Panc1 (cell line): ENCODE results near the gene LMO3. TPM values are rescaled to one million over a fixed set of nuclear protein-coding genes. Genes with fewer than 3 reads are reported as not detected.

Experiments
- ATAC-seq: fragments of 200-7000 bp; cut with Tn5 transposase; 2 replicates; pipeline ENCODE4 v1.9.1; 2020; ENCODE audit warnings: mild to moderate bottlenecking, moderate library complexity
- BruUV-seq: library from RNA; stranded (reverse); fragments of 400-500 nt; replicated peaks from 2 replicates; lab custom pipeline; 2021; lab: Mats Ljungman, UMichigan
- CTCF ChIA-PET: fragments of 300-600 bp; sonication (Branson Sonifier 250); formaldehyde crosslinking; loops from one replicate; lab custom pipeline; 2022; ENCODE audit warnings: antibody characterized with exemption; lab: Charles Lee
- POLR2A ChIA-PET: fragments of 300-600 bp; sonication (Branson Sonifier 250); formaldehyde crosslinking; loops from one replicate; lab custom pipeline; 2022; ENCODE audit warnings: antibody characterized with exemption; lab: Charles Lee
- DNase-seq: peaks from one replicate; pipeline ENCODE4 v3.0.0-alpha.2; 2010; ENCODE audit warnings: low read depth, low spot score
- H3K27ac ChIP-seq: 2 replicates; pipeline ENCODE4 v1.5.1; 2011; ENCODE audit warnings: mild to moderate bottlenecking, low read length, inconsistent platforms
- H3K27me3 ChIP-seq: fragments of 200-500 bp; sonication (Bioruptor generic); 2 replicates; pipeline ENCODE4 v1.6.0; 2014; ENCODE audit warnings: low read length, inconsistent platforms; ENCODE audit not compliant: control insufficient read depth, insufficient read depth
- H3K36me3 ChIP-seq: fragments of 200-500 bp; sonication (Bioruptor generic); 2 replicates; pipeline ENCODE4 v1.5.1; 2014; ENCODE audit warnings: inconsistent platforms, mild to moderate bottlenecking, low read length, moderate library complexity; ENCODE audit not compliant: control insufficient read depth, insufficient read depth
- H3K4me1 ChIP-seq: 2 replicates; pipeline ENCODE4 v1.5.1; 2011; ENCODE audit warnings: inconsistent platforms, mild to moderate bottlenecking, low read length, moderate library complexity; ENCODE audit not compliant: control insufficient read depth, insufficient read depth
- H3K4me3 ChIP-seq, 2 experiments: 2 replicates each; pipeline ENCODE4 v1.5.1; 2011 to 2012; ENCODE audit warnings: low read depth in 2 of 2, low read length in 2 of 2, mild to moderate bottlenecking in 2 of 2, inconsistent platforms in 1 of 2, moderate library complexity in 1 of 2
- H3K9me3 ChIP-seq: fragments of 200-500 bp; sonication (Bioruptor generic); 2 replicates; pipeline ENCODE4 v1.5.1; 2014; ENCODE audit warnings: low read depth, mild to moderate bottlenecking, inconsistent platforms, low read length, moderate library complexity; ENCODE audit not compliant: control insufficient read depth, insufficient read depth
- CTCF ChIP-seq: fragments of 450-650 bp; IDR thresholded peaks from 2 replicates; pipeline ENCODE4 v1.5.1; 2017; ENCODE audit warnings: mild to moderate bottlenecking
- POLR2AphosphoS5 ChIP-seq: IDR thresholded peaks from 2 replicates; pipeline ENCODE4 v1.6.1; 2012; ENCODE audit warnings: mild to moderate bottlenecking, low read depth, low read length, moderate library complexity
- REST ChIP-seq, 2 experiments: IDR thresholded peaks; 2 replicates each; pipeline ENCODE4 v1.6.1; 2011 to 2012; ENCODE audit warnings: low read depth in 2 of 2, control low read depth in 1 of 2, low read length in 1 of 2, mild to moderate bottlenecking in 1 of 2, moderate library complexity in 1 of 2; ENCODE audit not compliant: insufficient read depth in 1 of 2
- SIN3A ChIP-seq: IDR thresholded peaks from 2 replicates; pipeline ENCODE4 v1.6.1; 2012; ENCODE audit warnings: low read depth, mild to moderate bottlenecking, low read length, moderate library complexity, borderline replicate concordance; ENCODE audit not compliant: insufficient read depth
- TCF7L2 ChIP-seq: IDR thresholded peaks from 2 replicates; pipeline ENCODE4 v1.6.1; 2011; ENCODE audit warnings: mild to moderate bottlenecking, low read depth, low read length, inconsistent platforms
- in situ Hi-C: cut with HindIII; loops from 2 replicates; pipeline ENCODE4 v1.10.0; 2016; ENCODE audit warnings: low sequenced_read_pairs, low pct_unique_long_range_greater_than_20kb
- intact Hi-C: fragments of 100-400 bp; cut with micrococcal nuclease; formaldehyde crosslinking; loops from one replicate; pipeline ENCODE4 v1.10.0; 2022; ENCODE audit not compliant: unreplicated experiment
- total RNA-seq: library from RNA; stranded (reverse); gene quantifications from one replicate; pipeline ENCODE4 v1.2.1, GENCODE V29; 2021; ENCODE audit not compliant: unreplicated experiment

LMO3 gene
- total RNA-seq, 1 experiment from 2014 or later = 0.51 TPM

- Histone ChIP-seq H3K4me1 (no peaks in the 10 kb centered on the region), H3K27ac (no peak overlapping the region), H3K36me3 (no peaks in the 10 kb centered on the region), H3K27me3 (no peaks in the 10 kb centered on the region), H3K4me3 (no peak overlapping the region), H3K9me3 (no peaks in the 10 kb centered on the region)
- DNase-seq (no peak), ATAC-seq (no peak)
- ChIA-PET CTCF (no interaction called here), POLR2A (no interaction called here)
- intact Hi-C loops = no loop called here
- in situ Hi-C loops = no loop called here
- TF ChIP-seq SIN3A (no peak), POLR2AphosphoS5 (no peak), REST (IDR thresholded peaks at IDR 0.05; ENCODE audit: insufficient read depth in 1 of 2, low read depth in 2 of 2, low read length in 1 of 2) (no peak), TCF7L2 (no peak), CTCF (no peak)
- no TSS peak for BruUV-seq
Observed at GRCh38 chr12:16599081-16599480, 6.9 kb downstream of the LMO3 start.

- Histone ChIP-seq H3K9me3 (no peaks in the 10 kb centered on the region), H3K4me1 (no peaks in the 10 kb centered on the region), H3K36me3 (no peaks in the 10 kb centered on the region), H3K4me3 (no peak overlapping the region), H3K27me3 (no peaks in the 10 kb centered on the region), H3K27ac (no peak overlapping the region)
- in situ Hi-C loops = no loop called here
- CTCF ChIA-PET = no interaction called here
- TF ChIP-seq POLR2AphosphoS5 (no peak), TCF7L2 (no peak), CTCF (no peak), REST (IDR thresholded peaks at IDR 0.05; ENCODE audit: insufficient read depth in 1 of 2, low read depth in 2 of 2, low read length in 1 of 2) (no peak)
- no peak for ATAC-seq
- no TSS peak for BruUV-seq
- POLR2A ChIA-PET = no interaction called here
- intact Hi-C loops = no loop called here
- DNase-seq = no peak
Observed at GRCh38 chr12:16594797-16595196, 11.2 kb downstream of the LMO3 start.
